ENCODE results near the gene PRICKLE1.

PRICKLE1 gene

DNA sequence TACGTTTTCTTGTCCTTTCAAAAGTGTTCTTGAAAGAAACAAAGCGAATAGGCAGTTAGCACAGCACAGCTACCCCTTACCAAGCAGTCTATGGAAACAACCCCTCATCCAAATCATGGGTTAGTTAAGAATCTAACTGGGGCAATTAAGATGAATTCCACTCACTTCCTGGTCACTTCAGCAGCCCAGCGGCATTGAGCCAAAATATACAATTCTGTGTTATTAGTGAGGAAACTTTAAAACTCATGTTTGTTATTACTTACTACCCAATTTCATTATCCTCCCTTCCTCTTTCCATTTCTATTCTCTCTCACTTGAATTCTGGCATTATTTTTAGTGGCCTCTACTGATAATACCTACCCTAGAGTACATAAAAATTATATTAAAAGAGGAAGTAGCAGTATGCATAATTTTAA is 142.2 kb downstream of the PRICKLE1 start:
- no peak for DNase-seq (ENCODE audit: low spot score)

DNA sequence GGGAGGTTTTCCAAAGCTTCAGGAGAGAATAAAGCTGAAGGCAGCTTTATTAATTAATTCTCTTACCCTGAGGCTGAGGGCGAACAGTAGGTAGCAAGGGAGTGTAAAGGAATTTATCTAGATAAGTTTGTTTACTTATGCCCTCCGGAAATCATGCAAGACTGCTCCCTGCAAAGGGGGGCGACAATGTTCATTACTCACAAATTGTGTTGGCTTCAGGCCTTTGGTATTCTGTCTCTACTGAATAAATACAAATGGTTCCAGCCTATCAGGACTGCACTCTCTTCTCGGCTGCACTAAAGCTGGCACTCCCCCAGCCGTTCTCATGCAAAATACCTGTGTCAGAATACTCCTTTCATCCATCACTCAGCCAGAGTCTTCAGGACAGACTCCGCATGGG is 142.8 kb downstream of the PRICKLE1 start:
- no peak for DNase-seq (ENCODE audit: low spot score)

DNA sequence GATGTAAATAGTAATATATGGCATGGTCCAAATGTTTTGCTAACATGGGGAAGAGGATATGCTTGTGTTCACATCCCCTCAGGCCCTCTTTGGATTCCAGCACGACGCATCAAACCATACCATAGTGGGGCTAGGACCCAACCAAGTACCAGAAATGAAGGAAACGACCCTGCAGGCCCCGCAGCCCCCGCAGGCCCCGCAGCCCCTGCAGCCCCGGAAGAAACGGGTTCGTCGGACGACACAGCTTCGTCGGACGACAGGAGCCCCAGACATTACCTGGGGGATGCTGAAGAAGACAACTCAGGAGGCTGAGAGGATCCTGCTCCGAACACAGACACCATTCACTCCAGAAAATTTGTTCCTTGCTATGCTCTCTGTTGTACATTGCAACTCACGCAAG is 143.7 kb downstream of the PRICKLE1 start:
- no peak for DNase-seq (ENCODE audit: low spot score)

DNA sequence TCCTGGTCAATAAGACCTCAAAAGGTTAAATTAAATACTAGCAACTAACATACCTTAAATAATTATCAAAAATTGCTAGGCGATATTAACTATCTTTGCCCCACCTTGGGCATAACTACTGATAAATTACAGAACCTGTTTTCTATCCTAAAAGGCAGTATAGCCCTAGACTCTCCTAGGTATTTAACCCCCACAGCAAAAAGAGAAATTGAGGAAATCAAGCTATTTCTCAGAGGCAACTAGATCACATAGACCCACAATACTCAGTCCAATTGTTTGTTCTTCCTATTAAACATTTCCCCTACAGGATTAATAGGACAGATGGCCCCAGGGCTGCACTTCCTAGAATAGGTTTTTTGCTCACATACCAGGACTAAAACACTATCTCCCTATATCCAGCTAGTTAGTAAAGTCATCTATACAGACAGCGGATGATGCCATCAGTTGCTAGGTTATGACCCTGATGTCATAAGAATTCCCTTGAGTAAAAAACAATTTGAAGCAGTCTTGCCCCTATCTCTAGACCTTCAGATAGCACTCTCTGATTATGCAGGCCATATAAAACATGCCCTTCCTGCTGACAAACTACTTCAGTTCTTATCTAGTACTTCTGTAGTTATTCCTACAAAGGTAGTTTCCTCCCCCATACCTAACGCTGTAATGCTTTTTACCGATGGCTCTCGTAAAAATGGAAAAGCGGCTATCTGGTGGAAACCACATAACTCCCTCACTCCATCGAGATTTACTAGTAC is 145.2 kb downstream of the PRICKLE1 start:
- no peak for DNase-seq (ENCODE audit: low spot score)

DNA sequence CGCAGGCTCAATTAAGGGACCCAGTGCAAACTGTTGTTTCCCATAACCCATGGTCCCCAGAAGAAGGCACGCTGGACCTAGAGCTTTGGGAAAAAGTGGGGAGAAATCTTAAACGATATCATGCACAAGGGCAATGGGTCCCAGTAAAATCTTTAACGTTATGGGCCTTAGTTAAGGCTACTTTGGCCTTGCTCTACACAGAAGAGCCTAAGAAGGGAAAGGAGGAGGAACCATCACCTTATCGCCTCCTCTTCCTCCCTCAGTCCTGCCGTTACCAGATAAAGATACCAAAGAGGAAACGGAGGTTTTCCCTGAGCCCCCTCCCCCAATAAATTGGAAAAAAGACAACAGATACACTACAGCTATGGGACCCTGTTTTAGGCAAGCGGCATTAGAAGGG is 146.7 kb downstream of the PRICKLE1 start:
- no peak for DNase-seq (ENCODE audit: low spot score)

DNA sequence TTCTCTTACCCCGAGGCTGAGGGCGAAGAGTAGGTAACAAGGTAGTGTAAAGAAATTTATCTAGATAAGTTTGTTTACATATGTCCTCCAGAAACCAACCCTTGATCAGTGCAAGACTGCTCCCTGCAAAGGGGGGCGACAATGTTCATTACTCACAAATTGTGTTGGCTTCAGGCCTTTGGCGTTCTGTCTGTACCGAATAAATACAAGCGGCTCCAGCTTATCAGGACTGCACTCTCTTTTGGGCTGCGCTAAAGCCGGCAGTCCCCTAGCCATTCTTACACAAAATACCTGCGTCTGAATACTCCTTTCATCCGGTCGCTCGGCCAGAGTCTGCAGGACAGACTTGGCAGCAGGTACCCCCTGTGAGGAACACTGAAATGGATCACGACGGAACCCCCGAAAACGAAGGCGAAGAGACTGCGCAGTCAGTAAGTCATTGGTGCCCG is 147.2 kb downstream of the PRICKLE1 start:
- no peak for DNase-seq (ENCODE audit: low spot score)

DNA sequence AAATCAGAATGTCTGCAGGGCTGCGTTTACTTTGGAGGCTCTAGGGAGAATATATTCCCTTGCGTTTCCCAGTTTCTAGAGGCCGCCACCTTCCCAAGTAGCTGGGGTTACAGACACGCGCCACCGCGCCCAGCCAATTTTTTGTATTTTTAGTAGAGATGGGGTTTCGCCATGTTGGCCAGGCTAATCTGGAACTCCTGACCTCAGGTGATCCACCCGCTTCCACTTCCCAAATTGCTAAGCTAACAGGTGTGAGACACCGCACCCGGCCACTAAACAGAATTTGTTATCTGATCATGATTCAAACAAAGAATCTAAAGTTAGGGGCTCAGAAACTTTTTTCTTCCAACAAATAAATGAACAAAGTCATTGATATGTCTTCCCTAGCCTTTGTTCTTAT is 148.9 kb downstream of the PRICKLE1 start:
- no peak for DNase-seq (ENCODE audit: low spot score)

DNA sequence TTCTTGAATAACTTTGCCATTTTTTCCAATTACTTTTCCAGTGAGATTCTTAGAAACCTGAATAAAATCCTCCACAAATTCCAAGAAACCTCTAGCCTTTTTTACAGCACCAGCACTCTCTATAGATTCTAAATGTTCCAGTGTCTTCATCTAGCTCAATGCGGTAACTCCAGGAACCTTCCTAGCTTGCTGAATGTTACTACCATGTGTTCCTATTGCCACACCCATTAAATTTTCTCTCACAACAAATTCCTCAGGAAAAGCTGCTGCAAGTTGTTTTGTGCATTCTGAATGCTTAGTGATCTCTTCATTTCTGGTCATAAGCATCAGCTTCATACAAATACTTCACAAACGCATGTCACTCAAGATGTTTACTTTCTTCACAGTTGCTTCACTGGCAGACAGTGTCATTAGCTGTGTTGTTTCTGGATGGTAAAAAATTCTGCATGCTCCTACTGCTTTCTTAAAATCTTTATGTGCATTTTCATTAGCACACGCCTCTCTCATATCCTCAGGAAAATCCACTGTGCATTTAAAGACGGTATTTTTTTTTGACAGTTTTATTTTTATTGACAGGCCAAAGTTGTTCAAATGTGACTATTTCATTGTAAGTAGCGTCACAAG is 156.9 kb downstream of the PRICKLE1 start:
- DNase-seq (ENCODE audit: low spot score): no peak

DNA sequence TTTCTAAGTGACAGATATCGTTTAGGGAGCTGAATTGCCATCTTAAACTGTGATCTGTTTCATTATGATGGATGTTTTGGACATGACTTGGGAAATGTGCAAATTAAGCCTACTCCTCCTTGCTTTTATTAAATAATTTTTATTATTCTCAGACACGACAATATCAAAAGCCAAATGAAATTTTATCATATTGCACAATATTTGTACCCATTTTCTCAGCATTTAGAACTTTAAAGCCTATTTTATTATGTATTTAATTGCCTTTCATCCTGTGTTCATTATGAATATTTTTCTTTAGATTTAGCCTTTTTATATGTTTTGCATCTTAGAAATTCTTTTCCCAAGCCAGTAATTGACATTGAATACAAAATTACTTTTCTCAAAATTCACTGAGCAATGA is 160.7 kb downstream of the PRICKLE1 start:
- DNase-seq (ENCODE audit: low spot score): no peak

DNA sequence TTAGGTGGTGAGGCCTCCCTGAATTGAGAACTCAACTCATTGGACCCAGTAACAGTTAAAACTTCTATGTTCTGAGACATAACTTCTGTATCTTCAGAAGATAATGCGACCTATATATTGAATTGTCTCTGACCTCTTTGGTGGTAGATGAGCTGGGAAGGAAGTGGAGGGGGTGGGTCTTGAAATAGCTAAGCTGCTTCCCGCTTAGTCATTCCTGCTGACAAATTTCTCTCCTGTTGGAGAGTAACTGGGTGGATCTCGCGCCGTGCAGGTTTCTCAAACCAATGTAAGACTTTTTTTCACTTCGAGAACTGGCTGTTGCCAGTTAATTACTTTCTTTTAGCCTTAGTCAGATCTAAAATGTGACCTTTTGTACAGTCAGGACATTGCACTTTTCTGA is 162.8 kb downstream of the PRICKLE1 start:
- peak; percentile 5 for DNase-seq (ENCODE audit: low spot score)

DNA sequence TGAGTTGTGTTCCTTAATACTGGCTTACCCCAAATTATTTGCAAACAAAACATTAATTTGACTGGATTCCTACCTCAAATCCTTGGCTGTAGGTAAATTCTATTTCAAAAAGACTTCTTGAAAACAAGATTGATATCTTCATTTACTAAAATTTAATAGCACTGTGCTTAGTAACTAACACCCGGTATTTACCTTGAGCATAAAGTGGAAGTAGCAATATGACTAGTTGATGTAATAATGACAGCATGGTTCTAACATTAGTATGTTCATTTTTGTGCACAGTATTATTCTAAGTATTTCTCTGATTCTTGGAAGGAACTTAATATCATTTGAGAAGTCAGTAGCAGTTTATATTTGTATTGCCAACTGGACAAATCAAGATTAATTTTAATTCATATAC is 166.8 kb downstream of the PRICKLE1 start:
- no peak for DNase-seq (ENCODE audit: low spot score)

DNA sequence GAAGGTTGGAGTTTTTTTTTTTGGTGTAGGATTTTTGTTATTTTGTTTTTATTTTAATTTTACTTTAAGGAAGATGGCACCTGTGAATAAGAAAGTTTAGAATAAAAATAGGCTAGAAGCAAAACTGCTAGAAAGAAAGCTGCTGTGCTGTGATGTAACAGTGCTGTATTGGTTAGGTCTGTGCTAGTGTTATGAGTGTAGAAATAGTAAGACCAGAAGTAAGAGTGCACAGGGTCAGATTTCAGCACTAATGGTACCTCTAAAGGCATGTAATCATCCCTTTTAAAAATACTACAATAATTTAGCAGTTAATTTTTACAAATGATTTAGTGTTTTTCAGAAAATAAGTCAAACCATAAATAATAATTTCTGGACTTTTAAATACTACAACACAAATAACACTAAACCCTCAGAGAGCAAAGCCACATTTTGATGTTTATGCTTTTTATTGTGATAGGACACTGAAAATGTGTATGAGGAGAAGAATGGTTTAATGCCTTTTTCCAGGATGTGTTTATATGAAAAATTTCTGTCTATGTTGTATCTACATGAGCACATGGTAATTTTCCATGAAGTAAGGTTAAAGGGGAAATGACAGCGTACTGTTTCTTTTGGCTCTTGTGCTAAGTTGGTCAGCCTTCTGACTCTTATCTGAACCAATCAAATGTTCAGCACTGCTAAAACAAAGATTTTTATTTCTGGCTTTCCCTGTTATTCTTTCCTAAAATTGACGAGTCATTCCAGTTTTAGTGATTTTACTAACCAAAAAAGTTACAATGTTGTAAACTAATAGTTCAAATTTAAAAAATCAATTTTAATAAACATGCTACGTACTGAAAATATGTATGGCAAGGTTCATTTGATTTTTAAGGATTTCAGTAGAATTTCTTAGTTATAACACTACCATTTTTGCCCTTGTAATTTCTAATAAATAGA is 167.4 kb downstream of the PRICKLE1 start:
- no peak for DNase-seq (ENCODE audit: low spot score)

DNA sequence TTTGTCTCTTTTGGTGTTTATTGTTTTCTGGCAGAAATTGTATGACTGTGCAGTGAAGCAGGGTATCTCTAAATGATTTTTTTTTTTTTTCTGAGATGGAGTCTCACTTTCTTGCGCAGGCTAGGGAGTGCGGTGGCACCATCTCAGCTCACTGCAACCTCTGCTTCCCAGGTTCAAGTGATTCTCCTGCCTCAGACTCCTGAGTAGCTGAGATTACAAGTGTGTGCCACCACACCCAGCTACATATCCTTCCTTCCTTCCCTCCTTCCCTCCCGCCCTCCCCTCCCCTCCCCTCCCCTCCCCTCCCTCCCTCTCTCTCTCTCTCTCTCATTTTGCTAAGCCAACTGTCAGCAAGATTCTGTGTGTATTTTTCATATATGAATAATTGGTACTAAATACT is 169.2 kb downstream of the PRICKLE1 start:
- no peak for DNase-seq (ENCODE audit: low spot score)

DNA sequence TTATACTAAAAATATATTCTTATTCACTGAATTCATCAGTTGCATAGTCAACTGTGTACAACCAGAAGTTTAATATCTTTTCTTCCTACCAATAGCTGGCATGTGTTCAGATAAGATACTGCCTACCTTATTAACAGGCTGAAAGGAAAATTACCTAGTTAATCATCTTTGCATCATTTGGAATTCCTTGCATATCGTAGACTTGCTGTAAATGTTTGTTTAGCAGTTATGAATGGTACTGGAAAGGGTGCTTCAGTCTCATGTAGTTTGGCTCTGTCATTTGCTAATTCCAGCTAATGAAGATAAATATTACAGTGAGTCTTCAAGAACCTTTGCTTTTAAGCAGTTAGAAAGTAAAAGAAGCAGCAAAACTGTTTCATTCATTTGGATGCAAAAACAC is 179.2 kb downstream of the PRICKLE1 start:
- DNase-seq (ENCODE audit: low spot score): no peak

DNA sequence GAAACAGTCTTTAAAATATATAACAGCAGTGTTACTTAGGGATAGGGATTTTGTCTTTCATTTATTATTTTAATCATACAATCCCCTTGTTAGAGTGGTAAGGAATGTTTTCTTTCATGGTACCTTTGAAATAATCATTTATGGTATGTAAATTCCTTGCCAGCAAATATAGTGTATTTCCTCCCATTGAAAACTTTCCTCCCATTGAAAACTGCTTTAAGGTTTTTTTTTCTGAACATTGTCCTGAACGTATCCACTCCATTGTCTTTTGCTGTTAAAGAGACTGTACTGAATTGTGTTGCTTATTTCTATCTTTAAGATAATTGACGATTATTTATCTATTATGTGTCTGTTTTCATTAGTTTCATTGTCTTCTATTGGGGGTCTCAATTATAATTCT is 180.1 kb downstream of the PRICKLE1 start:
- no peak for DNase-seq (ENCODE audit: low spot score)

DNA sequence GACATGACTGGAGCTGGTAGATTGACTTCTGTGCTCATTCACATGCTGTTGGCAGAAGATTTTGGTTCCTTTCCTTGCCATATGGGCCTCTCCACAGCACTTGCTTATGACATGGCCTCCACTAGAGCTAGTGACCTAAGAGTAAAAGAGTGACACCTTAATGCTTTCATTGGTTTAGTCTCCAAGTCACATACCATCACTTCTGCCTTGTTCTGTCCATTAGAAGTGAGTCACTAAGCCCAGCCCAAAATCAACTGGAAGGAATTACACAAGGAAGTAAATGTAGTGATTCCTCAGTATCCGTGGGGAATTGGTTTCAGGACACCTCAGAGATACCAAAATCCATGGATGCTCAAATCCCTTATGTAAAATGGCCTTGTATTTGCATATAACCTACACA is 182.2 kb downstream of the PRICKLE1 start:
- DNase-seq (ENCODE audit: low spot score): no peak

Data from COLO829 (cell line).